Stimulated activated CD4-positive, alpha-beta T cell treated with anti-CD3 and anti-CD28 coated beads, Interleukin-1b, Interleukin-23, amount 100 ng/mL, for 24 hours (primary cell): ENCODE results near the gene WNT3.
"Not testable (repeated sequence)": the region's sequence is repeated elsewhere in the genome, so short reads cannot be mapped to it uniquely, and the experiment has no call there.

Source experiments
- DNase-seq, 4 experiments: peaks; one replicate each; pipeline ENCODE4 v3.0.0-alpha.2; 2020; ENCODE audit warnings: low read depth in 4 of 4, low spot score in 1 of 4

WNT3 gene

DNA sequence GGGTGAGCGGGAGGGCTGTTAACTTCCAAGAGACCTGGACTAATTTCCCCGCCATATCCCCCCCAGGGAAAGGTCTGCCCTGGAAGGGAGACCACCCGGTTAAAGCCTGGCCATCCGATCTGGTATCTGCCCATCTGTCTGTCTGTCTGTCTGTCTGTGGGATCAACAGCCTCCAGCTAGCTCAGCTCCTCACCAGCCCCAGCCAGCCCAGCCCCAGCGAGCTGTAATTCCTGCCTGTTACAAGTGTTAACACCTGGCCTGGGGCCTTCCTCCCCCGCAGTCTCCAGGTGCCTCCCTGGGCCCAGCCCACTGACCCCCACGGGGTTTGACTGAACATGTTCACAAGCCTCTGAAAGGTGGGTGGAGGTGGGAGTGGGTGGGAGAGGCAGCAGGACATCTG, 4.0 kb downstream of the WNT3 start:
- no peak for DNase-seq

DNA sequence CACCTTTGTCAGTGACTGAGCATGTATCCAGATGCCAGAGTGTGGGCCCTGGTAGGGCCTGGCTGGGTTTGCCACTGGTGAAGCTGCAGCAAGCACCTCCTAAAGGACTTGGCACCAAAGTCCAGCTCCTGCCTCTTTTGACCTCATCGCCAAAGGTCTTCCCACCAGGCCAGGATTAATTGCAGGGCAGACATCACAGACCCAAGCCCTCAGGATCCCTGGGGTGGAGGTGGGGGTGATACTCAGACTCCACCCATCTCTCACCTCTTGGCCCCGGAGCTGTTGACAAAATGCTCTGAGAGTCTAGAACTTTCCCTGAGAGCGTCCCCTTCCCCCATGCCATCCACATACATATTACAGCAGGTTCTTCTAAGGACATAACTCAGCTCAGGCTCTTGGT, 4.6 kb downstream of the WNT3 start:
- no peak for DNase-seq

- DNase-seq = no peak
Measured at GRCh38 chr17:46812624-46813318, 5.7 kb downstream of the WNT3 start.

GRCh38 chr17:46811978-46812583, 6.4 kb downstream of the WNT3 start:
- DNase-seq = no peak

DNA sequence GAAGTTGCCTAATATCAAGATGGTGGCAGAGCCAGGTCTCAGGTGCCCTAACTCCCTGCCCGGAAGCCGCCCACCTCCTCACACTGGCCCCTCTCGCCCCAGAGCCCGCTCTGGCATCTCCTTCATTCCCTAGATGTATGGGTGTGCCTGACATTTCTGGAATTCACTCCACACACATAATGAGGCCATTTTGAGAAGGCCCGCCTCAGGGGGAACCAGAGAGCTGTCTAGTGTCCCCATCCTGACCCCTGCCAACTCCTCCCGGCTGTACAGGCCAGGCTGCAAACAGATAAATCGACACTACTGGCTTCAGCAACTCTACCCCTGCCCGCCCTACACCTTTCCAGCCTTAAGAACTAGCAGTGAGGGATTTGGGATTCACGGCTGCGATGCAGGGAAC, 7.7 kb downstream of the WNT3 start:
- no peak for DNase-seq

- no peak for DNase-seq
Measured at GRCh38 chr17:46809110-46809571, 9.4 kb downstream of the WNT3 start.

DNA sequence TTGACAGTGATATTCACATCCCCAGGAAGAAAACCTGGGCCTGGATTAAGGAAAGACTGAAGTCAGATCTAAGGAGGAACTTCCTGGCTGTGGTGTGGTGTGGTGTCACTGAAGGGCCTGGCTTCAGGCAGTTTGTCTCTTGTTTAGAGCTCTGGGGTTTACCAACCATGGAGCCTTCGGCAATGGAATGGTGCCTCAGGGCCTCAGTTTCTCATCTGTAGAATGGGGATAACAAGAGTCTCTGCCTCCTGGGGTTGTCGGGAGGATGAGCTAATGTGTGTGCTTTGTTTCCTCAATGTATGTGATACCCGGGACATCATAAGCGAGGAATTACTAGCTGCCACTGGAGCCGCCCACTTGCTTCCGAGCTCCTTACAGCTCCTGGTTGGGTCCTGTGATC, 12.7 kb downstream of the WNT3 start:
- no peak for DNase-seq

DNA sequence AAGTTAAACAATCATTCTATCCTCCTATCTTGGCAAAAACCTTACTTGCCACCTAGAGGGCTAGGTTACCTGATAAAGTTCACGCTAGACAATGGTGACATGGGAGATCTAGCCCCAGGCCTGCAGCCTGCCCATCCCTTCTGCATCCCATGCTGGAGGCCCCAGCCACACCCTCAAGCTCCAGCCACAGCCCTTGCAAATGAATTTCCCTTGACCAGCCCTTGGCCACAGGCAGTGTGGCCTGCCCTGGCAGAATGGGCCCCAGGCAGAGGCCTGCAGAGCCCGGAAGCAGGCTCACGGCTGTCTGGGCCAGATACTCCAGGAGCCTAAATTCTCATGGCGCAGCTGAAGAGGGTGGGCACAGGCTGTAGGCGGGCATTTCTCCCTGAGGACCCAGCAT, 14.9 kb downstream of the WNT3 start:
- DNase-seq = no peak

GRCh38 chr17:46802800-46803199, 15.7 kb downstream of the WNT3 start:
- DNase-seq = no peak

- DNase-seq = no peak
Measured at GRCh38 chr17:46800573-46800972, 17.9 kb downstream of the WNT3 start.

DNA sequence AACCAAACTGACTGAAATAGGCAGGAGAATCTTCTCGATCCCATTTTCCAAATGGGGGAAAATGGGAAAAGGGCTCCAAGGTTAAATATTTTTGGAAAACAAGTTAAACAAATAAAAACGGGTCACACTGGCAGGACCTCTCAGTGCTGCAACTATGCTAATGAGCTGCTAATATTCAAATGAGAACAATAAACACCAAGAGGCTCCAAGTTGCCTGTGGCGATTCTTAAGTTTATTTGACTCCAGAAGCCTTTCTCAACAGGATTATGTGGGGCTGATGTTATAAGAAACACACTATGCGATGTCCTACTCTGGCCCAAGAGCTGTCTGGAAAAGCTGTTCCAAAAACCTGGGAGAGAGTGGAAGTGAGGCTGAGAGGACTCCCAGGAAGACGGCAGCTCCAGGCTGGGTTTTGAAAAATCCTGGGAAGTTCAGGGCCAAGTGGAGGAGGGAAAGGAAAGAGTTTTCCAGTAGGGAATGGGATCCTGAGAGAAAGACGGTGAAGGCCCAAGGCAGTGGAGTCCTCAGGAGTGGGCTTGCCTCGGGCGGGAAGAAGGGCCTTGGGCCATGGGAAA, 21.4 kb downstream of the WNT3 start:
- no peak for DNase-seq

DNA sequence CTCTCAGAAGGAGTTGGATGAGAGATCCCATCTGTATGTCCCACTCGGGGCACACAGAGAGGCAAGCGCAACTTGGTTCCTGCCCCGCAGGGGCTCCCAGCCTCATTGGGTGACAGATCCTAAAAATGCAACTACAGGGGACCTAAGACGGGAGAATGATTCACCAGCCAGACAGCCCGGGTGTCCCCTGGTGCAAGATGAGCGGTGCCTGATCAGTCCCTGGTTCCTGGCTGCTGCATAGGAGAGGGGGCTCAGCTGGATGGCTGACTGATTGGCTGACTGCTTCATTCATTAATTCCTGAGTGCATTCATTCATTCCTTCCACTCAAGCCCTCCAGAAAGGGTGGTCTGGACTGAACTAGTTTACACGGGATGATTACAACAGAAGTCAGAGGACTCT, 22.0 kb downstream of the WNT3 start:
- no peak for DNase-seq

DNA sequence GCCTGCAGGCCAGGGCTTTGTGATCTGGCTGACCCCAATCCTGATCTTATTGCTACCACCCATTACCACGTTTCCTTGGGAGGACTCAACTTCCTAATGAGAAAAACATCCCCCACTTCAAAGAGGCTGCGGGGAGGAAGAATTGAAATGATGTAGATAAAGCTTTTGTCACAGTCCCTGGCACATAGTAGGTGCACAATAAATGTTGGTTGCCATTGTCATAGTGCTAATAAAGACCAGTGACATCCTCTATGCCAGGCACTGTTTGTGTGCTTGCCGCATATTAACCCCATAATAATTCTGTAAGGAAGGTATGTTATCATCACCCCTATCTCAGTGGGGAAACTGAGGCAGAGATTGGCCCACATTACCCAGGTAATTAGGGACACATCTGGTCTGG, 22.4 kb downstream of the WNT3 start:
- DNase-seq = no peak

- no peak for DNase-seq
Measured at GRCh38 chr17:46795379-46795952, 23.0 kb downstream of the WNT3 start.

DNA sequence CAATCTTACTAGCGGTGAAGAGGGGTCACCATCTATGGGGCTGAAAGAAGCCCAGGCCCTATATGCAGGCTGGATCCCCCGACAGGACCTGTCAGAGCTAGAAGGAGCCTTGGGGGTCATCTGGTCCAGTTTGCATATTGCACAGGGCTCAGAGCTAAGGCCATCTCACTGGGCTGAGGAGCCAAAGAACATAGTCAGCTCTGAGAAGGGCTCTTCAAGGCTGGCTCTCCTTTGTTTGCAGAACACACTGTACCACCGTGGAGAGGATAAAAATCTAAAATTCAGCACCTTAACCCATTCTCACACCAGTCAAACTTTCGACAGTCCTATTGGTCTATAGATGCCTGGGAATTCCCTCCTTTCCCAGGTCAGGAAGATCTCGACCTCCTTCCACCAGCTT, 24.2 kb downstream of the WNT3 start:
- DNase-seq = no peak

- no peak for DNase-seq
Measured at GRCh38 chr17:46793541-46793940, 25.0 kb downstream of the WNT3 start.

GRCh38 chr17:46793023-46793422, 25.5 kb downstream of the WNT3 start:
- DNase-seq = not testable (repeated sequence)

GRCh38 chr17:46792071-46792470, 26.4 kb downstream of the WNT3 start:
- DNase-seq = no peak

GRCh38 chr17:46791531-46791930, 27.0 kb downstream of the WNT3 start:
- DNase-seq = no peak

- DNase-seq = no peak
Measured at GRCh38 chr17:46790216-46790615, 28.3 kb downstream of the WNT3 start.

DNA sequence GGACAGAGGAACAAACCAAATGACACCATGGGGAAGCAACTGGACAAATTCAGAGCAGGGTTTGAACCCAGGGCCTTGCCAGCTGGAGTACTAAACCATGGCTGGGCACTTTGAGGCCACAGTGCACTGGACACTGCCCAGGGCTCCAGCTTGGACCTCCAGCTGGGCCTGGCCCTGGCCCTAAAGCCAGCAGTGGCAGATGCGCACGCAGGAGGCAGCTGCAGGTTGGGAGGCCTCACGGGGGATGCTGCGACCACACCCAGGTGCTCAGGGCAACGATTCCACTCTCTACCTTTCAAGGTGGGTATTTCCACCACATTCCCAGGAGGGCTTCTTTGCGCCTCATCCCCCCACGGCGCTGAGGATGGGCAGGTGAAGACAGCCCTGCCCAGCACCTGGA, 28.9 kb downstream of the WNT3 start:
- DNase-seq = no peak

- no peak for DNase-seq
Measured at GRCh38 chr17:46788796-46789195, 29.7 kb downstream of the WNT3 start.
